WERI-Rb-1 (cell line): ENCODE measurements around the gene ATXN7L1.

Experiments
- DNase-seq: peaks from one replicate; pipeline ENCODE4 v3.0.0-alpha.2; 2020
- H3K27ac ChIP-seq: fragments of 250-450 bp; sonication (Bioruptor Pico); 2 replicates; pipeline ENCODE4 v1.5.1; 2020; ENCODE audit warnings: mild to moderate bottlenecking, moderate library complexity
- H3K27me3 ChIP-seq: fragments of 250-450 bp; sonication (Bioruptor Pico); 2 replicates; pipeline ENCODE4 v1.5.1; 2021; ENCODE audit warnings: mild to moderate bottlenecking, low read depth, moderate library complexity; ENCODE audit not compliant: insufficient read depth, severe bottlenecking
- H3K36me3 ChIP-seq: fragments of 250-450 bp; sonication (Bioruptor Pico); 2 replicates; pipeline ENCODE4 v1.5.1; 2020; ENCODE audit warnings: mild to moderate bottlenecking, moderate library complexity
- H3K4me3 ChIP-seq: 2 replicates; pipeline ENCODE4 v1.5.1; 2011; ENCODE audit warnings: low read depth, mild to moderate bottlenecking, control low read depth, low read length
- H3K9me3 ChIP-seq: fragments of 250-450 bp; sonication (Bioruptor Pico); 2 replicates; pipeline ENCODE4 v1.5.1; 2021; ENCODE audit warnings: mild to moderate bottlenecking, moderate library complexity; ENCODE audit not compliant: severe bottlenecking
- CTCF ChIP-seq: IDR thresholded peaks from 2 replicates; pipeline ENCODE4 v1.5.1; 2011; ENCODE audit warnings: low read depth, mild to moderate bottlenecking, control low read depth, inconsistent platforms, low read length

Gene ATXN7L1

GRCh38 chr7:105906695-105907094 is 30.3 kb upstream of the ATXN7L1 start:
- no peak for DNase-seq
- Histone ChIP-seq H3K27me3 (no peaks in the 10 kb centered on the region), H3K9me3 (peaks cover 5% of the 10 kb centered on the region), H3K27ac (no peak overlapping the region), H3K36me3 (no peaks in the 10 kb centered on the region), H3K4me3 (no peak overlapping the region)
- no peak for TF ChIP-seq CTCF

GRCh38 chr7:105905910-105906568 is 29.6 kb upstream of the ATXN7L1 start:
- Histone ChIP-seq H3K9me3 (peaks cover 5% of the 10 kb centered on the region), H3K27ac (no peak overlapping the region), H3K4me3 (no peak overlapping the region), H3K36me3 (no peaks in the 10 kb centered on the region), H3K27me3 (no peaks in the 10 kb centered on the region)
- DNase-seq: no peak
- TF ChIP-seq CTCF: no peak

- H3K27me3 ChIP-seq: no peaks in the 10 kb centered on the region
- no peaks in the 10 kb centered on the region for H3K9me3 ChIP-seq
- TF ChIP-seq CTCF: no peak
- no peak for DNase-seq
- H3K27ac ChIP-seq: no peak overlapping the region
- H3K36me3 ChIP-seq: no peaks in the 10 kb centered on the region
- H3K4me3 ChIP-seq: no peak overlapping the region
Observed at GRCh38 chr7:105905209-105905909, 29.0 kb upstream of the ATXN7L1 start.

GRCh38 chr7:105904064-105904463 is 27.7 kb upstream of the ATXN7L1 start:
- H3K36me3 ChIP-seq: no peaks in the 10 kb centered on the region
- H3K4me3 ChIP-seq: no peak overlapping the region
- DNase-seq: no peak
- H3K27me3 ChIP-seq: no peaks in the 10 kb centered on the region
- no peaks in the 10 kb centered on the region for H3K9me3 ChIP-seq
- TF ChIP-seq CTCF: no peak
- H3K27ac ChIP-seq: no peak overlapping the region

GRCh38 chr7:105902325-105902911 is 26.0 kb upstream of the ATXN7L1 start:
- no peaks in the 10 kb centered on the region for H3K36me3 ChIP-seq
- no peak for TF ChIP-seq CTCF
- H3K9me3 ChIP-seq: no peaks in the 10 kb centered on the region
- no peak overlapping the region for H3K4me3 ChIP-seq
- no peak overlapping the region for H3K27ac ChIP-seq
- H3K27me3 ChIP-seq: no peaks in the 10 kb centered on the region
- no peak for DNase-seq
